Astrocyte (in vitro differentiated cells and primary cell): ENCODE measurements around the gene XCR1. TPM values are rescaled to one million over a fixed set of nuclear protein-coding genes. Genes with fewer than 3 reads are reported as not detected.
A peak's percentile ranks its signal among the peaks of the same experiment; 100 is the strongest.

ENCODE experiments used
- DNase-seq: peaks from one replicate; pipeline ENCODE4 v3.0.0-alpha.2; 2010; ENCODE audit warnings: low read depth
- FAIRE-seq: peaks from 2 replicates; lab custom pipeline; 2011; peaks lifted over from hg19 to GRCh38; lab: Jason Lieb, UNC
- H2AFZ ChIP-seq: 2 replicates; pipeline ENCODE4 v1.6.0; 2012; ENCODE audit warnings: low read depth, low read length, inconsistent platforms
- H3K27ac ChIP-seq: 2 replicates; pipeline ENCODE4 v1.5.1; 2011; ENCODE audit warnings: low read depth, low read length, inconsistent platforms
- H3K27me3 ChIP-seq: 2 replicates; pipeline ENCODE4 v1.6.0; 2011; ENCODE audit warnings: low read length, inconsistent platforms; ENCODE audit not compliant: insufficient read depth
- H3K36me3 ChIP-seq: 2 replicates; pipeline ENCODE4 v1.5.1; 2011; ENCODE audit warnings: low read length, inconsistent platforms; ENCODE audit not compliant: insufficient read depth
- H3K4me1 ChIP-seq: 2 replicates; pipeline ENCODE4 v1.5.1; 2011; ENCODE audit warnings: low read length, inconsistent platforms; ENCODE audit not compliant: insufficient read depth
- H3K4me2 ChIP-seq: 2 replicates; pipeline ENCODE4 v1.6.0; 2012; ENCODE audit warnings: low read length, inconsistent platforms
- H3K4me3 ChIP-seq: 2 replicates; pipeline ENCODE4 v1.5.1; 2011; ENCODE audit warnings: low read depth, mild to moderate bottlenecking, low read length, inconsistent platforms; ENCODE audit not compliant: insufficient read depth
- H3K79me2 ChIP-seq: 2 replicates; pipeline ENCODE4 v1.6.0; 2012; ENCODE audit warnings: mild to moderate bottlenecking, low read length, inconsistent platforms; ENCODE audit not compliant: insufficient read depth
- H3K9ac ChIP-seq: 2 replicates; pipeline ENCODE4 v1.6.0; 2012; ENCODE audit warnings: mild to moderate bottlenecking, low read length, inconsistent platforms
- H3K9me3 ChIP-seq: 2 replicates; pipeline ENCODE4 v1.5.1; 2012; ENCODE audit warnings: low read depth, mild to moderate bottlenecking, low read length, inconsistent platforms; ENCODE audit not compliant: insufficient read depth
- H4K20me1 ChIP-seq: 2 replicates; pipeline ENCODE4 v1.6.0; 2012; ENCODE audit warnings: low read length, inconsistent platforms; ENCODE audit not compliant: insufficient read depth
- H3K27ac Mint-ChIP-seq: one replicate; pipeline ENCODE4 v1.8.0; 2021; ENCODE audit warnings: mild to moderate bottlenecking, mixed read lengths; ENCODE audit not compliant: unreplicated experiment
- H3K27me3 Mint-ChIP-seq: one replicate; pipeline ENCODE4 v1.8.0; 2021; ENCODE audit warnings: low read depth, mixed read lengths; ENCODE audit not compliant: unreplicated experiment
- H3K36me3 Mint-ChIP-seq: one replicate; pipeline ENCODE4 v1.8.0; 2021; ENCODE audit warnings: low read depth, mixed read lengths; ENCODE audit not compliant: unreplicated experiment
- H3K4me1 Mint-ChIP-seq: one replicate; pipeline ENCODE4 v1.8.0; 2021; ENCODE audit warnings: low read depth, mixed read lengths; ENCODE audit not compliant: unreplicated experiment
- H3K4me3 Mint-ChIP-seq: one replicate; pipeline ENCODE4 v1.8.0; 2021; ENCODE audit warnings: mild to moderate bottlenecking, moderate library complexity, mixed read lengths; ENCODE audit not compliant: unreplicated experiment
- H3K9me3 Mint-ChIP-seq: one replicate; pipeline ENCODE4 v1.8.0; 2021; ENCODE audit warnings: mild to moderate bottlenecking, mixed read lengths; ENCODE audit not compliant: unreplicated experiment
- EZH2 ChIP-seq: IDR thresholded peaks from 2 replicates; pipeline ENCODE4 v1.6.1; 2012; ENCODE audit warnings: mild to moderate bottlenecking, low read length, inconsistent platforms; ENCODE audit not compliant: insufficient read depth
- total RNA-seq: library from RNA; stranded (reverse); gene quantifications from 2 replicates; pipeline ENCODE4 v1.2.1, GENCODE V29; 2021
- TF ChIP-seq, protein P1 (sequence below): IDR thresholded peaks from 2 replicates; pipeline ENCODE4 v1.5.1; 2011; ENCODE audit warnings: low read depth, mild to moderate bottlenecking, inconsistent platforms, low read length, moderate library complexity; ENCODE audit not compliant: insufficient read depth

Gene XCR1
- total RNA-seq, 1 donor from 2014 or later, result not detected

- H3K4me1 Mint-ChIP-seq, result peaks cover 41% of the 10 kb centered on the region
- H3K9me3 ChIP-seq, result no peaks in the 10 kb centered on the region
- H3K27ac ChIP-seq, result peak overlapping the region; percentile 93
- H3K4me1 ChIP-seq, result peaks cover 44% of the 10 kb centered on the region
- H3K79me2 ChIP-seq, result peaks cover 26% of the 10 kb centered on the region
- no peaks in the 10 kb centered on the region for H3K27me3 ChIP-seq
- DNase-seq, result peak; percentile 86
- H3K27ac Mint-ChIP-seq, result peak overlapping the region; percentile 75
- peak overlapping the region; percentile 67 for H3K4me2 ChIP-seq
- H4K20me1 ChIP-seq, result peaks cover 13% of the 10 kb centered on the region
- H3K4me3 ChIP-seq, result no peak overlapping the region
- peak overlapping the region; percentile 15 for H3K4me3 Mint-ChIP-seq
- H3K9ac ChIP-seq, result peak overlapping the region; percentile 63
- H3K27me3 Mint-ChIP-seq, result no peaks in the 10 kb centered on the region
- FAIRE-seq, result no peak
- H3K36me3 ChIP-seq, result peaks cover 3% of the 10 kb centered on the region
- H2AFZ ChIP-seq, result peak overlapping the region; percentile 28
- TF ChIP-seq EZH2, result no peak
- TF ChIP-seq, protein P1, sequence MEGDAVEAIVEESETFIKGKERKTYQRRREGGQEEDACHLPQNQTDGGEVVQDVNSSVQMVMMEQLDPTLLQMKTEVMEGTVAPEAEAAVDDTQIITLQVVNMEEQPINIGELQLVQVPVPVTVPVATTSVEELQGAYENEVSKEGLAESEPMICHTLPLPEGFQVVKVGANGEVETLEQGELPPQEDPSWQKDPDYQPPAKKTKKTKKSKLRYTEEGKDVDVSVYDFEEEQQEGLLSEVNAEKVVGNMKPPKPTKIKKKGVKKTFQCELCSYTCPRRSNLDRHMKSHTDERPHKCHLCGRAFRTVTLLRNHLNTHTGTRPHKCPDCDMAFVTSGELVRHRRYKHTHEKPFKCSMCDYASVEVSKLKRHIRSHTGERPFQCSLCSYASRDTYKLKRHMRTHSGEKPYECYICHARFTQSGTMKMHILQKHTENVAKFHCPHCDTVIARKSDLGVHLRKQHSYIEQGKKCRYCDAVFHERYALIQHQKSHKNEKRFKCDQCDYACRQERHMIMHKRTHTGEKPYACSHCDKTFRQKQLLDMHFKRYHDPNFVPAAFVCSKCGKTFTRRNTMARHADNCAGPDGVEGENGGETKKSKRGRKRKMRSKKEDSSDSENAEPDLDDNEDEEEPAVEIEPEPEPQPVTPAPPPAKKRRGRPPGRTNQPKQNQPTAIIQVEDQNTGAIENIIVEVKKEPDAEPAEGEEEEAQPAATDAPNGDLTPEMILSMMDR, result no peak
- peaks cover 2% of the 10 kb centered on the region for H3K36me3 Mint-ChIP-seq
- H3K9me3 Mint-ChIP-seq, result no peaks in the 10 kb centered on the region
Measured at GRCh38 chr3:45986303-45986982, 40.8 kb downstream of the XCR1 start.

DNA sequence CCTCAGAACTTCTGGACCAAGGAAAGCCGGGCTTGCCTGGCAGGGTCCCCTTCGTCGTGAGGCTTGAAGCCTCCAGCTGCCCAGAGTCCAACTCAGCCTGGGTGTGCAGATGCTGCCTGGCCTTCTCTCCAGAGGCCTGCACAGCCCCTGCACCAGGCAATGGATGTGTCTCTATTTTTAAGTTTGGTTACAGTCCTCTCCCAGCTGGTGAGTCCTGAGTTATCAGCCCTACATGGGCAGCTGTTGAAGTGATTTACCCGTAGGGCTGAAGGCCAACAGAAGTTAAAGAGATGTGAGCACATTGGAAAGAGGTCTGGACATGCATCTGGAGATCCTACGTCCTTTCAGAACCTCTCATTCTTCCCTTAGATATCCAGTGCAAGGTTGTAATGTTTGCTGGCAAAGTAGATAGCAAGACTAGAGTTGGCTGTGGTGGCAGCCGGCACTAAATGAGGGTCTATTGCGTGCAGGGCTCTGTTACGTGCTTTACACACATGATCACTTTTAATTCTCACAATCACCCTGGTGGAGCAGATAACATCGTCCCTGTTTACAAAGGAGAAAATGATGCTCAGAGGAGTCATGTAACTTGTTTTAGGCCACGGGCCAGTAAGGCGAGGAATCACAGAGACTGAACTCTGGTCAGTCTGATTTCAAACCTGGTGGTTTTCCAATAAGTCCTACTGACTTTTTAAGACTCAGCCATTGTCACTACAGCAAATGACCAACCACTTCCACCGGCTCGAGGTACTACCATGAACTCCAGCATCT, 41.6 kb downstream of the XCR1 start:
- H3K36me3 ChIP-seq, result peaks cover 3% of the 10 kb centered on the region
- peak overlapping the region; percentile 63 for H3K9ac ChIP-seq
- Mint-ChIP-seq H3K36me3 (peaks cover 5% of the 10 kb centered on the region), H3K9me3 (no peaks in the 10 kb centered on the region), H3K27ac (peak overlapping the region; percentile 75), H3K4me3 (peak overlapping the region; percentile 15), H3K27me3 (no peaks in the 10 kb centered on the region), H3K4me1 (peaks cover 46% of the 10 kb centered on the region)
- FAIRE-seq (no peak), DNase-seq (no peak)
- no peaks in the 10 kb centered on the region for H3K27me3 ChIP-seq
- H3K79me2 ChIP-seq, result peaks cover 21% of the 10 kb centered on the region
- no peak overlapping the region for H3K4me3 ChIP-seq
- peaks cover 51% of the 10 kb centered on the region for H3K4me1 ChIP-seq
- H4K20me1 ChIP-seq, result peaks cover 13% of the 10 kb centered on the region
- H3K9me3 ChIP-seq, result no peaks in the 10 kb centered on the region
- H2AFZ ChIP-seq, result no peak overlapping the region
- peak overlapping the region; percentile 93 for H3K27ac ChIP-seq
- H3K4me2 ChIP-seq, result peak overlapping the region; percentile 67
- TF ChIP-seq, protein P1, result no peak
- TF ChIP-seq EZH2, result no peak
